ENCODE measurements around the gene TNNT3. TPM values are rescaled to one million over a fixed set of nuclear protein-coding genes. Genes with fewer than 3 reads are reported as not detected.

TNNT3 gene
- total RNA-seq, 4 donors from 2014 or later, result 4.4 to 8.6 (median 6.1) TPM

GRCh38 chr11:1964348-1964747 lies 44.8 kb downstream of the TNNT3 start:
- no peaks in the 10 kb centered on the region for H3K9me3 ChIP-seq
- TF ChIP-seq POLR2A (IDR thresholded peaks at IDR 0.05) (no peak), EP300 (IDR thresholded peaks at IDR 0.05) (no peak), CTCF (IDR thresholded peaks at IDR 0.05) (no peak)
- no peak for DNase-seq (ENCODE audit: low spot score in 2 of 2)
- no peaks in the 10 kb centered on the region for H3K4me1 ChIP-seq
- no peaks in the 10 kb centered on the region for H3K36me3 ChIP-seq
- no peak overlapping the region for H3K27ac ChIP-seq
- WGBS, 2 donors, result no CpG with 5 or more reads among the region's 17 CpGs
- H3K27me3 ChIP-seq, result no peaks in the 10 kb centered on the region
- no peak overlapping the region for H3K4me3 ChIP-seq

- no CpG with 5 or more reads among the region's 20 CpGs for WGBS, 2 donors
- no peak for TF ChIP-seq EP300 (IDR thresholded peaks at IDR 0.05)
- TF ChIP-seq POLR2A (IDR thresholded peaks at IDR 0.05), result no peak
- TF ChIP-seq CTCF (IDR thresholded peaks at IDR 0.05), result no peak
- no peaks in the 10 kb centered on the region for H3K9me3 ChIP-seq
- H3K27me3 ChIP-seq, result no peaks in the 10 kb centered on the region
- H3K27ac ChIP-seq, result no peak overlapping the region
- no peaks in the 10 kb centered on the region for H3K4me1 ChIP-seq
- no peaks in the 10 kb centered on the region for H3K36me3 ChIP-seq
- no peak overlapping the region for H3K4me3 ChIP-seq
- no peak for DNase-seq (ENCODE audit: low spot score in 2 of 2)
Observed at GRCh38 chr11:1964955-1965354, 45.5 kb downstream of the TNNT3 start.

GRCh38 chr11:1966531-1966930 lies 47.0 kb downstream of the TNNT3 start:
- DNase-seq (ENCODE audit: low spot score in 2 of 2), result no peak
- H3K36me3 ChIP-seq, result no peaks in the 10 kb centered on the region
- H3K27ac ChIP-seq, result no peak overlapping the region
- H3K4me1 ChIP-seq, result no peaks in the 10 kb centered on the region
- no peak overlapping the region for H3K4me3 ChIP-seq
- H3K27me3 ChIP-seq, result no peaks in the 10 kb centered on the region
- no peaks in the 10 kb centered on the region for H3K9me3 ChIP-seq
- whole genome bisulfite sequencing, 2 donors, result no CpG with 5 or more reads among the region's 18 CpGs
- TF ChIP-seq EP300 (IDR thresholded peaks at IDR 0.05), result no peak
- no peak for TF ChIP-seq POLR2A (IDR thresholded peaks at IDR 0.05)
- no peak for TF ChIP-seq CTCF (IDR thresholded peaks at IDR 0.05)

GRCh38 chr11:1967641-1968225 lies 48.2 kb downstream of the TNNT3 start:
- TF ChIP-seq EP300 (IDR thresholded peaks at IDR 0.05) (no peak), POLR2A (IDR thresholded peaks at IDR 0.05) (no peak), CTCF (IDR thresholded peaks at IDR 0.05) (no peak)
- Histone ChIP-seq H3K36me3 (no peaks in the 10 kb centered on the region), H3K4me1 (no peaks in the 10 kb centered on the region), H3K4me3 (no peak overlapping the region), H3K27me3 (no peaks in the 10 kb centered on the region), H3K27ac (no peak overlapping the region), H3K9me3 (no peaks in the 10 kb centered on the region)
- no peak for DNase-seq (ENCODE audit: low spot score in 2 of 2)
- no CpG with 5 or more reads among the region's 21 CpGs for WGBS, 2 donors

- no peak for DNase-seq (ENCODE audit: low spot score in 2 of 2)
- no peaks in the 10 kb centered on the region for H3K4me1 ChIP-seq
- no peak overlapping the region for H3K4me3 ChIP-seq
- WGBS, 2 donors, result no CpG with 5 or more reads among the region's 24 CpGs
- no peaks in the 10 kb centered on the region for H3K36me3 ChIP-seq
- H3K27ac ChIP-seq, result no peak overlapping the region
- H3K9me3 ChIP-seq, result no peaks in the 10 kb centered on the region
- no peak for TF ChIP-seq CTCF (IDR thresholded peaks at IDR 0.05)
- no peak for TF ChIP-seq POLR2A (IDR thresholded peaks at IDR 0.05)
- no peak for TF ChIP-seq EP300 (IDR thresholded peaks at IDR 0.05)
- no peaks in the 10 kb centered on the region for H3K27me3 ChIP-seq
Observed at GRCh38 chr11:1968454-1969002, 49.0 kb downstream of the TNNT3 start.
